Measurements from ENCODE around the gene RTEL1. TPM values are rescaled to one million over a fixed set of nuclear protein-coding genes. Genes with fewer than 3 reads are reported as not detected.

Gene RTEL1
- total RNA-seq, 1 experiment from 2014 or later = 26.1 TPM

- no peak overlapping the region for H3K27ac ChIP-seq (ENCODE audit: low read length)
- H3K27me3 ChIP-seq (ENCODE audit: control insufficient read depth, insufficient read depth, low read length) = no peaks in the 10 kb centered on the region
- H3K36me3 ChIP-seq (ENCODE audit: control insufficient read depth, insufficient read depth, low read length) = peaks cover 3% of the 10 kb centered on the region; the same call in 1 of the 2 replicates
- H3K4me1 ChIP-seq (ENCODE audit: control insufficient read depth, insufficient read depth, low read length) = peaks cover 11% of the 10 kb centered on the region
- ChIA-PET POLR2A (no interaction called here), CTCF (no interaction called here)
- no peaks in the 10 kb centered on the region for H3K9me3 ChIP-seq (ENCODE audit: control insufficient read depth, insufficient read depth, low read depth, low read length)
- intact Hi-C loops (cut with micrococcal nuclease; ENCODE audit: unreplicated experiment) (no loop called here), in situ Hi-C loops (cut with HindIII; ENCODE audit: low pct_unique_long_range_greater_than_20kb, low sequenced_read_pairs) (no loop called here)
- no peak for TF ChIP-seq POLR2AphosphoS5 (IDR thresholded peaks at IDR 0.05; ENCODE audit: low read depth, low read length)
- TF ChIP-seq, protein P1, sequence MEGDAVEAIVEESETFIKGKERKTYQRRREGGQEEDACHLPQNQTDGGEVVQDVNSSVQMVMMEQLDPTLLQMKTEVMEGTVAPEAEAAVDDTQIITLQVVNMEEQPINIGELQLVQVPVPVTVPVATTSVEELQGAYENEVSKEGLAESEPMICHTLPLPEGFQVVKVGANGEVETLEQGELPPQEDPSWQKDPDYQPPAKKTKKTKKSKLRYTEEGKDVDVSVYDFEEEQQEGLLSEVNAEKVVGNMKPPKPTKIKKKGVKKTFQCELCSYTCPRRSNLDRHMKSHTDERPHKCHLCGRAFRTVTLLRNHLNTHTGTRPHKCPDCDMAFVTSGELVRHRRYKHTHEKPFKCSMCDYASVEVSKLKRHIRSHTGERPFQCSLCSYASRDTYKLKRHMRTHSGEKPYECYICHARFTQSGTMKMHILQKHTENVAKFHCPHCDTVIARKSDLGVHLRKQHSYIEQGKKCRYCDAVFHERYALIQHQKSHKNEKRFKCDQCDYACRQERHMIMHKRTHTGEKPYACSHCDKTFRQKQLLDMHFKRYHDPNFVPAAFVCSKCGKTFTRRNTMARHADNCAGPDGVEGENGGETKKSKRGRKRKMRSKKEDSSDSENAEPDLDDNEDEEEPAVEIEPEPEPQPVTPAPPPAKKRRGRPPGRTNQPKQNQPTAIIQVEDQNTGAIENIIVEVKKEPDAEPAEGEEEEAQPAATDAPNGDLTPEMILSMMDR (IDR thresholded peaks at IDR 0.05) = no peak
- TF ChIP-seq TCF7L2 (IDR thresholded peaks at IDR 0.05; ENCODE audit: low read depth, low read length) = no peak
- BruUV-seq (replicated peaks) = no TSS peak
- DNase-seq (ENCODE audit: low read depth, low spot score) (no peak), ATAC-seq (no peak)
- H3K4me3 ChIP-seq (ENCODE audit: low read depth in 2 of 2, low read length in 2 of 2) = no peak overlapping the region
Observed at GRCh38 chr20:63656451-63656850, 1.7 kb upstream of the RTEL1 start.

- no TSS peak for BruUV-seq (replicated peaks)
- TF ChIP-seq, protein P1 (IDR thresholded peaks at IDR 0.05) = no peak
- TF ChIP-seq POLR2AphosphoS5 (IDR thresholded peaks at IDR 0.05; ENCODE audit: low read depth, low read length) = no peak
- no peak for TF ChIP-seq TCF7L2 (IDR thresholded peaks at IDR 0.05; ENCODE audit: low read depth, low read length)
- TF ChIP-seq, protein P2, sequence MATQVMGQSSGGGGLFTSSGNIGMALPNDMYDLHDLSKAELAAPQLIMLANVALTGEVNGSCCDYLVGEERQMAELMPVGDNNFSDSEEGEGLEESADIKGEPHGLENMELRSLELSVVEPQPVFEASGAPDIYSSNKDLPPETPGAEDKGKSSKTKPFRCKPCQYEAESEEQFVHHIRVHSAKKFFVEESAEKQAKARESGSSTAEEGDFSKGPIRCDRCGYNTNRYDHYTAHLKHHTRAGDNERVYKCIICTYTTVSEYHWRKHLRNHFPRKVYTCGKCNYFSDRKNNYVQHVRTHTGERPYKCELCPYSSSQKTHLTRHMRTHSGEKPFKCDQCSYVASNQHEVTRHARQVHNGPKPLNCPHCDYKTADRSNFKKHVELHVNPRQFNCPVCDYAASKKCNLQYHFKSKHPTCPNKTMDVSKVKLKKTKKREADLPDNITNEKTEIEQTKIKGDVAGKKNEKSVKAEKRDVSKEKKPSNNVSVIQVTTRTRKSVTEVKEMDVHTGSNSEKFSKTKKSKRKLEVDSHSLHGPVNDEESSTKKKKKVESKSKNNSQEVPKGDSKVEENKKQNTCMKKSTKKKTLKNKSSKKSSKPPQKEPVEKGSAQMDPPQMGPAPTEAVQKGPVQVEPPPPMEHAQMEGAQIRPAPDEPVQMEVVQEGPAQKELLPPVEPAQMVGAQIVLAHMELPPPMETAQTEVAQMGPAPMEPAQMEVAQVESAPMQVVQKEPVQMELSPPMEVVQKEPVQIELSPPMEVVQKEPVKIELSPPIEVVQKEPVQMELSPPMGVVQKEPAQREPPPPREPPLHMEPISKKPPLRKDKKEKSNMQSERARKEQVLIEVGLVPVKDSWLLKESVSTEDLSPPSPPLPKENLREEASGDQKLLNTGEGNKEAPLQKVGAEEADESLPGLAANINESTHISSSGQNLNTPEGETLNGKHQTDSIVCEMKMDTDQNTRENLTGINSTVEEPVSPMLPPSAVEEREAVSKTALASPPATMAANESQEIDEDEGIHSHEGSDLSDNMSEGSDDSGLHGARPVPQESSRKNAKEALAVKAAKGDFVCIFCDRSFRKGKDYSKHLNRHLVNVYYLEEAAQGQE (IDR thresholded peaks at IDR 0.05; ENCODE audit: insufficient read depth in 1 of 2, low read depth in 2 of 2, low read length in 1 of 2) = 0 out of 4 replicates have a peak, but pooled peaks of 1 of the 2 experiments have one; percentile 11
- TF ChIP-seq SIN3A (IDR thresholded peaks at IDR 0.05; ENCODE audit: borderline replicate concordance, insufficient read depth, low read depth, low read length) = no peak
Observed at GRCh38 chr20:63657260-63657936, 714 bp upstream of the RTEL1 start.

More at GRCh38 chr20:63657260-63657936, 714 bp upstream of the RTEL1 start:
- Histone ChIP-seq H3K27me3 (ENCODE audit: control insufficient read depth, insufficient read depth, low read length) (no peaks in the 10 kb centered on the region), H3K9me3 (ENCODE audit: control insufficient read depth, insufficient read depth, low read depth, low read length) (no peaks in the 10 kb centered on the region), H3K4me1 (ENCODE audit: control insufficient read depth, insufficient read depth, low read length) (peaks cover 9% of the 10 kb centered on the region), H3K27ac (ENCODE audit: low read length) (peak overlapping the region; percentile 90), H3K4me3 (ENCODE audit: low read depth in 2 of 2, low read length in 2 of 2) (peak overlapping the region; percentile 92 to 95; a peak in 2 of 4 replicates), H3K36me3 (ENCODE audit: control insufficient read depth, insufficient read depth, low read length) (peaks cover 3% of the 10 kb centered on the region; the same call in 1 of the 2 replicates)
- ATAC-seq (no peak), DNase-seq (ENCODE audit: low read depth, low spot score) (no peak)
- intact Hi-C loops (cut with micrococcal nuclease; ENCODE audit: unreplicated experiment) (no loop called here), in situ Hi-C loops (cut with HindIII; ENCODE audit: low pct_unique_long_range_greater_than_20kb, low sequenced_read_pairs) (no loop called here)
- POLR2A ChIA-PET = no interaction called here
- CTCF ChIA-PET = no interaction called here

Measured in Panc1 (cell line).